ENCODE results near the gene GPRIN1. TPM values are rescaled to one million over a fixed set of nuclear protein-coding genes. Genes with fewer than 3 reads are reported as not detected.

GPRIN1 gene
- total RNA-seq, 1 experiment from 2014 or later, result 8.5 TPM

GRCh38 chr5:176626876-176627236, 16.9 kb upstream of the GPRIN1 start (continued):
- TF ChIP-seq AR (CRISPR knock-in tag; IDR thresholded peaks at IDR 0.05) (no peak), FOXP1 (CRISPR knock-in tag; IDR thresholded peaks at IDR 0.05; ENCODE audit: borderline replicate concordance) (no peak), ATF6 (CRISPR knock-in tag; IDR thresholded peaks at IDR 0.05) (no peak), FOXP4 (CRISPR knock-in tag; IDR thresholded peaks at IDR 0.05) (no peak), MAX (CRISPR knock-in tag; IDR thresholded peaks at IDR 0.05) (no peak), HMGA2 (CRISPR knock-in tag; IDR thresholded peaks at IDR 0.05) (no peak)

- ChIA-PET CTCF (interaction anchor here (0.9 kb wide), 1 partner anchor 35 kb away, joined by 3 read pairs; no protein-coding TSS in a partner anchor), POLR2A (interaction anchor here (0.7 kb wide), 1 partner anchor 846 kb away, joined by 4 read pairs; no protein-coding TSS in a partner anchor)
- peaks cover 40% of the 10 kb centered on the region for H3K27me3 Mint-ChIP-seq (ENCODE audit: low read depth)
- no peaks in the 10 kb centered on the region for H3K36me3 Mint-ChIP-seq
- ATAC-seq (peak; percentile 6), DNase-seq (ENCODE audit: low spot score) (no peak)
- H3K4me3 Mint-ChIP-seq, result no peak overlapping the region
- H3K9me3 Mint-ChIP-seq, result no peaks in the 10 kb centered on the region
- H3K4me1 Mint-ChIP-seq, result peaks cover 24% of the 10 kb centered on the region
- H3K27ac Mint-ChIP-seq, result no peak overlapping the region
- TF ChIP-seq ZNF425 (CRISPR knock-in tag; conservative IDR thresholded peaks at IDR 0.05) (no peak), STAT6 (CRISPR knock-in tag; conservative IDR thresholded peaks at IDR 0.05; ENCODE audit: low read depth) (no peak), TEAD1 (CRISPR knock-in tag; IDR thresholded peaks at IDR 0.05) (no peak), ZNF671 (CRISPR knock-in tag; IDR thresholded peaks at IDR 0.05) (no peak), JUN (CRISPR knock-in tag; IDR thresholded peaks at IDR 0.05) (no peak), JAZF1 (CRISPR knock-in tag; IDR thresholded peaks at IDR 0.05) (no peak), GRHL2 (CRISPR knock-in tag; IDR thresholded peaks at IDR 0.05; ENCODE audit: insufficient replicate concordance, severe bottlenecking) (no peak), SP1 (CRISPR knock-in tag; conservative IDR thresholded peaks at IDR 0.05) (no peak), CDX4 (CRISPR knock-in tag; IDR thresholded peaks at IDR 0.05; ENCODE audit: borderline replicate concordance) (no peak), TCF7 (CRISPR knock-in tag; IDR thresholded peaks at IDR 0.05; ENCODE audit: low read depth) (no peak), ZNF396 (CRISPR knock-in tag; IDR thresholded peaks at IDR 0.05; ENCODE audit: borderline replicate concordance) (no peak), FOXP4 (CRISPR knock-in tag; IDR thresholded peaks at IDR 0.05) (no peak), KAT7 (CRISPR knock-in tag; IDR thresholded peaks at IDR 0.05; ENCODE audit: borderline replicate concordance) (no peak), PRRX2 (CRISPR knock-in tag; IDR thresholded peaks at IDR 0.05) (no peak)
Observed at GRCh38 chr5:176625966-176626875, 16.3 kb upstream of the GPRIN1 start.

Data from WTC11 (cell line).